GM21529 (cell line): ENCODE measurements around the gene TWIST2.

Source experiments
- ATAC-seq: cut with Tn5 transposase; IDR thresholded peaks from one replicate; pipeline ENCODE4 v1.9.1; 2021; ENCODE audit not compliant: unreplicated experiment

Gene TWIST2

GRCh38 chr2:238855891-238856580, 8.2 kb downstream of the TWIST2 start:
- no peak for ATAC-seq

- ATAC-seq: no peak
Measured at GRCh38 chr2:238856713-238857567, 9.1 kb downstream of the TWIST2 start.

- ATAC-seq: no peak
Measured at GRCh38 chr2:238857959-238858358, 10.1 kb downstream of the TWIST2 start.

GRCh38 chr2:238859636-238860347, 11.9 kb downstream of the TWIST2 start:
- no peak for ATAC-seq

GRCh38 chr2:238861013-238861730, 13.3 kb downstream of the TWIST2 start:
- ATAC-seq: no peak

- ATAC-seq: no peak
Measured at GRCh38 chr2:238861766-238862315, 14.0 kb downstream of the TWIST2 start.

- ATAC-seq: no peak
Measured at GRCh38 chr2:238862701-238863100, 14.8 kb downstream of the TWIST2 start.

GRCh38 chr2:238863231-238863630, 15.3 kb downstream of the TWIST2 start:
- ATAC-seq: no peak

- no peak for ATAC-seq
Measured at GRCh38 chr2:238863749-238864206, 15.9 kb downstream of the TWIST2 start.

- ATAC-seq: no peak
Measured at GRCh38 chr2:238864207-238865014, 16.5 kb downstream of the TWIST2 start.

- no peak for ATAC-seq
Measured at GRCh38 chr2:238865015-238865719, 17.3 kb downstream of the TWIST2 start.

GRCh38 chr2:238865744-238866355, 18.0 kb downstream of the TWIST2 start:
- no peak for ATAC-seq

GRCh38 chr2:238866656-238867277, 18.9 kb downstream of the TWIST2 start:
- ATAC-seq: no peak

GRCh38 chr2:238868067-238868524, 20.2 kb downstream of the TWIST2 start:
- no peak for ATAC-seq

GRCh38 chr2:238868616-238869292, 20.9 kb downstream of the TWIST2 start:
- ATAC-seq: no peak

- ATAC-seq: no peak
Measured at GRCh38 chr2:238869293-238870124, 21.6 kb downstream of the TWIST2 start.

- ATAC-seq: no peak
Measured at GRCh38 chr2:238870261-238870660, 22.4 kb downstream of the TWIST2 start.
